NCI-H69 (cell line): Measurements from ENCODE around the gene HIGD2A.

Source experiments
- DNase-seq: peaks from one replicate; lab custom pipeline; 2025; lab: John Stamatoyannopoulos, UW

HIGD2A gene

DNA sequence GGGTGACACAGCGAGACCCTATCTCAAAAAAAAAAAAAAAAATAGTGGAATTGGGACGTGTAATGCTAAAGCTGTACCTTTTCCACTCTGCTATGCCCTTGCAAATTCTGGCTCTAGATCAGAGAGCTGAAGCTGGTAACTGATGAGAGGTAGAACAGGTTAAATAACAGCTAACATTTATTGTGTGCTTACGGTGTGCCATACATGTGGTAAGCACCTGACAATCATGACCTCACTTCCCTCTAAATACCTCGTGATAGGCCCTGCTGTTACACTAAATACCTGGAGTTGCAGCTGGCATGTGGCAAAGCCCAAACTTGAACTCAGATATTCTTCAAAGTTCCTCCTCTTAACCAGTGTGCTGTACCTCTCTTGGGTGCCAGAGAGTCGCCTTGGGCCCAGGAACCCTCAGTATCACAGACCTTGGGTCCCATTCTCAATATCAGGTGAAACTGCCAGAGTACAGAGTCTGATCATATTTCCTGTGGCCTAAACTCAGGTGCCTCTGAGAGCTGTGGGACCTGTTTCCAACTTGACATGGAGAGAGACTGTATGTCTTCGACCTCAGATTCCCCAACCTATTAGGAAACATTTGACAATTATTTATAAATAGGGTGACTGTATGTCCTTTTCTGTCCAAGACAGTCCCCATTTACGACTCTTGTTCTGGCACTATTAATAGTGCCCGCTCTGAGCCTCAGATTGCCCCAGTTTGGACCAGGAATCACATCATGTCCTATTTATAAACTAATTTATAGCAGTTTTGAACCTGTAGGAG, 18.4 kb upstream of the HIGD2A start:
- DNase-seq = no peak

DNA sequence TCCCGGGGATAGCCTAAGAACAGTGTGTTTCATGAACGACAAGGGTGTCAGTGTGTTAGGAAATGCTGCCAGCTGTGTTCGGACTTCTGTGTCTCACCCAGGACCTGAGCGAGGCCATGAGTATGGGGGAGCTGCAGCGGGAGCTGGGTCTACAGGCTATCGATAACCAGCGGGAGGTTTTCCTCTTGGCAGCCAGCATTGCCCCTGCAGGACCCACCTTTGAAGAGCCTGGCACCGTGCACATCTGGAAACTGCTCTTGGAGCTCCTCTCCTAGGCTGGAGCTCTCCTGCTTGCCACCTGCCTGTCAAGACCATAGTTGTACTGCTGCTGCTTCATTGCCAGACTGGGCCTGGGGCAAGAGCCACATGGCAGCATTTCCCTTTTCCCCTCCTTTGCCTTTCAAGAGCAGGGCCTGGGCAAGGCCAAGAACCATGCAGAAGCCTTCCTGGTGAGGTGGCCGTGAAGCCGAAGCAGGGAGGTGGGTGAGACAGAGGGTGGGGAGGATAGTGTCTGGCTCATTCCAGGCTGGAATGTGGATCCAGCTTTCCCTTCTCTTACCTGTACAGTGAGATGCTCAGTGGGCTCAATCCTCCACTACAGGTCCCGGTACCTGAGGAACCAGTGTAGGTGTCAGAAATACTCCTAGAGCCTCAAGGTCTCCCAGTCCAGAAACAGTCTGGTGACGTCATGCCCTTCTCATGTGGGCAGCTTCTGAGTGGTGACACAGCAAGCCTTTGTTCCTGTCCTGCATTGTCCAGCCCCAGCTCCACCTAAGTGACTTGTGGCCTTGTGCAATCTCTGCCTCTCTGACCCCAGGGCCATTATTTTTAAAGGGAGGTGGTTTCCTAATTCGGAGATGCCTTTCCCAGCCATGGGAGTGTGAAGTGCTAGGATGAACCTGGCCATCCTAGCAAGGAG, 16.7 kb upstream of the HIGD2A start:
- no peak for DNase-seq

DNA sequence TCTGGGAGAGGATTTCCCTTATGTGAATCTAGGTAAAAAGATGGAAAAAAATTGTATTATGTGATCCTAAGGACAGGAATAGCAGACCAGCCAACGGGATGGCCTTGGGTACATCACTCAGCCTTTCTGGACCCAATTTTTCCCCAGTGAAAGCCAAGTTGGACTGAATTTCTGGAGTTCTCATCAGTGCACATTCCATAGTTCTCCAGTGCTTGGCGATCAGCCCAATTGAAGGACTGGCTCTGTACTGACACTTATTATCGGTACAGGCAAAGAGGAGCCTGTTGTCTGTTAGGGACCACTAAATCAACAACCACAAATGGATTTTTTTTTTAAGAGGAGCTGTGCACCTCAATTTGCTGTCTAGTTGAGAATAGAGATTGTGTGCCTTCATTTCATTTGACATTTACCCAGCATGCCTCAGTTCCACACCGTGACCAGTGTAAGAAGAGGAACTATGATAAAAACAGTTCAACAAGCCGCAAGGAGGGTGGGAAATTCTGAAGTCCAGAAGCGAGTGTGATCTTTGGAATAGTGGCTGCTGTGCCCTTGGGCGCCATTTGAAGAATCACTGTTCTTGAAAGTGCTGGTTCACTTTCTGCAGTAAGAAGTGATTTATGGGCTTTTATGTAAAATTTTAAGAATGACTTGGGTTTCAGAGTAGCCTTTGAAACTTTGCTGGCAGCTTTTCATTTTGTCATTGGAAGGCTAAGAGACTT, 15.3 kb upstream of the HIGD2A start:
- DNase-seq = no peak

DNA sequence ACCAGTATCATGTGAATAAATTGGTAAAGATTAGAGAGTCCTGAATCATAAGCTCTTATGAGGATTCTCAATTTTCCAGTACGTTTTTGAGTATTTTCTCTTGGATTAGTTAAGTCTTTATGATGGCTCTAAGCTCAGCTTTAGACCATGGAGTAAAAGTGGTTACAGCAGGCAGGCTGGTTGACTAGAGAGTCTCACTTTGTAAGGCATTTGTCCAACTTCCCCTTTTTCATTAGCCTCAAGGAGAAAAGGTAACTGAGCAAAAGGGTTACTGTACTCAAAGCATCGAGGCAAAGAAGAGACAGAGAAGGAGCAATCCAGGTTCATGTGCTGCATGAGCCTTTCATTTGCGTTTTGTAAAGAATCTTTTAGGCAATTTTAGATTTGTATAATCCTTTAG, 8.7 kb upstream of the HIGD2A start:
- no peak for DNase-seq

DNA sequence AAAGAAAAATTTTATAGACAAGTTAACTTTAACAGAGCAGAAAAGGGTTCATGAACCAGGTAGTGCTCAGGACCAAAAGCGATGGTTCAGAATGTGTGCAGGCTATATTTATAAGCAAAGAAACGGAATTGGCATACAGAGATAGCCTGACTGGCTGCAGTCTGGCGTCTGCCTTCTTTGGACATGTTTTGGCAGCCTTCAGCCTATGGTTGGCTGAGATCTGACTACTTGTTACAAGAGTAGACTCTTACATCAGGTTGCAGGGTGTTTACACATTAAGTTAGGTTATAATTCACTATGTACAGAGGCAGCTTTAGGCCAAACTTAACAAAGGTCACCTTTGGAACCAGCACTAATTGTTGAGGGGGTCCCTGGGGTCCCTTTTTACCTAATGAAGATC, 7.1 kb upstream of the HIGD2A start:
- DNase-seq = no peak

DNA sequence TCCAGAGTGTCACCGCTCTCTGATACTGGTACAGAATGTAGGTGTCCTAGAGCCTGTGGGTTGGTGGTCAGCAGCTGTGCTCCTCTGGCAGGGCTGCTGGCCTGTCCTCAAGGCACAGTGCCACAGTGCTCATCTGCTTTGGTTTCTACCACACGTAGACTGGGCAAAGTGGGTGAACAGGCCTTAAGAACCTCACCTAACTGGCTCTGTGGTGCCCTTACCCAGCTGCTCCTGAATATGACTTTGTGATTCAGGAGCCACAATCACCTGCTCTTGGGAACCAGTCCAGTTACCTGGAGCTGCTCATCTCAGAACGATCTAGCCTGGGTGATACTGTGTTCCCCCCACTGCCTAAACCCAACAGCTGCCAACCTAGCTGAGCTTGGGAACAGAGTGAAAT, 6.6 kb upstream of the HIGD2A start:
- DNase-seq = no peak

DNA sequence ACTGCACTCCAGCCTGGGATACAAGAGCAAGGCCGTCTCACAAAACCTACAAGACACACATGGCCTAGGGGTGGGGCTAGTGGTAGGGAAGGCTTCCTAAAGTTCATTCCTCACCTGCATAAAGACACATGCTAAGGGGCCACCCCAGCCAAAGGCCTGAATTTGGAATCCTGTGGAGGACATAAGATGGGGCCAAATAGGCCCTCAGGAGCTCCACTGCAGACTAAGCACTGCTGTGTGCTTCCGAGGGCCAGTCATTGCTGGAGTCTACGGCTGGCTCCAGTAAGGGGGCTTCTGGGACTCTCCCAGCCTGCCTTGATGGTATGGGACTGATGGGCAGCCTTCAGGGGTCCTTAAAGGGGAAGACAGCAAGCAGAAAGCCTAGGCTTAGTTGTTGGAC, 5.8 kb upstream of the HIGD2A start:
- no peak for DNase-seq

DNA sequence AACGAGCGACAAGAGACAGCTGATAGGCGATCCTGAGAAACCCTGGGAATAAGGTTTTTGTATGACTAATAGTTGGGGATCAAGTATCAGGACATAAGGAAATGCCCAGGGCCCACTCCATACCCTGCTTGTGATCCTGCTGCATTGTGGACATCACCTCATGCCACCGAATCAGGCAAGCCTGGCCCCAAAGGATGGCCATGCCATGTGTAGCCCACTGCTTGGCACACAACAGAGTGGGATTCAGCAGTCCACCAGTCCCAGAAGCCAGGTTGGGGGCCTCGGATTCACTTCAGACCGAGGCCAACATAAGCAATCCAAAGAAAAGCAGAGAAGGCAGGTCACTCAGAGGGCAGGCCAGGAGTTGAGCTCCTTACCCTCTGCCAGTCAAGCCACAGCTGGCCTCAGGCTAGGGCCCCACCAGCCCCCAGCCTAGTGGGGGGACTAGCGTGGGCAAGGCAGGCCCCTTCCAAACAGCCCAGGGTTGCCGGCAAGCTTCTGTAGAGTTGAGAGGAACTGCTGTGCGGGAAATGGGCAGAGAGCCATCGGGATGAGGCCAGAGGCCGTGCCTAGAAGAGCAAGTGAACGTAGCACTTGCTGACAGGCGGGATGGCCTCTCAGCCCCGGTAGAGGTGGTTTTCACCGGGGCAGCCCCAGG, 5.2 kb upstream of the HIGD2A start:
- no peak for DNase-seq

DNA sequence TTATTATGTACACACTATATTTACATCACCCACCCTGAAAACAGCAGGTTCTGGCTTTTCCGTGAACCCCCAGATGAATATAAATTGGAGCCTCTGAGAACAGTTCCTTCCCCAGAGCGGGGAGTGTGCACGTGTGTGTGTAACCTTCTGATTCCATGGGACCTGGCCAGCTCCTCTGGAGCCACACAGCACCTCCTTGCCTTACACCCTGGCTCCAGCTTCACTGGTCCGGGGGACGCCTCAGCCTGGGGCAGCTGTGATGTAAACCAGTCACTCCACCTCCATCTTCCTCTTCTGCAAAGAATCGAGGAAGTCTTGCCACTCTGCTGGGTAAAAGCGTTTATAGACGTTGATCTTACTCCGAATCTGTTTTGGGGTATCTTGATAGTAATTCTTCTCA, 4.6 kb upstream of the HIGD2A start:
- no peak for DNase-seq

DNA sequence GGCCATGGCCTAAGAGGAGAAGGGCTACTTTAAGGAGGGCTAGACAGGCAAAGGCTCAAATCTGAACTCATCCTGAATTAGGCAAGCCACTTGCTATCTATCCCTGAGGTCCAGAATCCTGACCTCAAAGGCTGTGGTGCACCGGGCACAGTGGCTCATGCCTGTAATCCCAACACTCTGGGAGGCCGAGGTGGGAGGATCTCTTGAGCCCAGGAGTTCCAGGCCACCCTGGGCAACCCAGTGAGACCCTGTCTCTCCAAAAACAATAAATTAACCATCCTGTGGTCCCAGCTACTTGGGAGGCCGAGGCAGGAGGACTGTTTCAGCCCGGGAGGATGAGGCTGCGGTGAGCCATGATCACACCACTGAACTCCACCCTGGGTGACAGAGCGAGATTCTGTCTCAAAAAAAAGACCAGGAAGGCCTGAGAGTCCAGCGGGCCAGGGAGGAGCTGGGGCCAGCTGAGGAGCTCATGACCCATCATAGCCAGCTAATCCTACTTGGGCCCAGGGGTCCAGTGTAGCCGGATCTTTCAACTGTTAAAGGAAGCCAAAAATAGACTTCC, 4.1 kb upstream of the HIGD2A start:
- no peak for DNase-seq

DNA sequence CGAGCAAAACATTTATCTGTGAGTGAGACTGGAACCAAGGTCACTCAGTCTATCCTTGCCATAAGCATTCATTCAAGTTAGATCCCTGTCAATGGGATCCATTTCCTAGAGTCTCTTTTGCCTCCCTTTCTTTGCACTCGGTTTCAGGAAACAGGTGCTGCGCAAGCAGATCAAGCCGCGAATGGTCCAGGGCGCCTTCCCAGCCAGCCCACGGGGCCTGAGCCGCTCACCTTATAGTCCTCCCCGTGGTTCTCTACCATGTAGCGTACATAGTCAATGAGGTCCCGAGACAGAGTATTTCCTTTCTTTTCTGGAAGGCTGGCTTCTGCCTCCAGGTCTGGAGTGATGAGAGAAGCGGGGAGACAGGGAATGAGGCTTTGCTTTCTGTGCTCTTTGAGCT, 3.6 kb upstream of the HIGD2A start:
- DNase-seq = no peak

DNA sequence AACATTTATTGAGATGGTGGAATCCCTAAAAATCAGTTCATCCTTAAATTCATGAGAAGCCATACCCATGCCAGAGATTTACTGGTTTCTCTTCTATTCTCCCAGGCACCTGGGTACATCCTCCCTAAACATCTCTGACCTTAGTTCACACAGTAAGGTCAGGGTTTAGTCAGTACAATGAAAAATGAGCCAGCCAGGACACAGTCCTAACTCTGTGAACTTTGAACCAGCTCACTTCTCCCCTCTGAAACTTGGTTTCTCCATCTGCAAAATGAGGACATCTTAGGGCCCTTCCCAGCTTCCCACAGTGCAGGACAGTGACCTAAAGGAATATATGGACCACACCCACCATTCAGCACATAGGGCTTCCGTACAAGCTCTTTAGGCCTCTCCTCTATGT, 2.1 kb upstream of the HIGD2A start:
- no peak for DNase-seq

DNA sequence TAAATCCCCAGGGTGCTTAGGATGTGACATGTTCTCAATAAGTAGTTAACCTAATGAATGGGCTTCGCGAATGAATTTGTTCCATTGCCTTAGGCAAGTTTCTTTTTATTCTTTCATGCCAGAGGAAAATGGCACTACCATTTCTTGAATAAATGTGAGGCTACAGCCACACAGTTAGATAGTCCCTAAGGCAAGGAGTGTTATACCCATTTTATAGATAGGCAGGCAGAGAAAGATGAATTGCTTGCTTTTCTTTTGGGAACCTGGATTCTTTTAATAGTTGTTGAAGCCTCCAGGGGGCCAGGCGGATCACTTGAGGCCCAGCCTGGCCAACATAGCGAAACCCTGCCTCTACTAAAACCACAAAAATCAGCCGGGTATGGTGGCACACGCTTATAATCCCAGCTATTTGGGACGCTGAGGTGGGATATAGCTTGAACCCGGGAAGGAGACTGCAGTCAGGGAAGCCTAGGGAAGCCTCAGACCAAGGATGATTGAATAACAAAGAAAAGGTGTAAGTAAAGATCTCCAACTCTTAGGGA, 1.1 kb upstream of the HIGD2A start:
- DNase-seq = peak; percentile 29

DNA sequence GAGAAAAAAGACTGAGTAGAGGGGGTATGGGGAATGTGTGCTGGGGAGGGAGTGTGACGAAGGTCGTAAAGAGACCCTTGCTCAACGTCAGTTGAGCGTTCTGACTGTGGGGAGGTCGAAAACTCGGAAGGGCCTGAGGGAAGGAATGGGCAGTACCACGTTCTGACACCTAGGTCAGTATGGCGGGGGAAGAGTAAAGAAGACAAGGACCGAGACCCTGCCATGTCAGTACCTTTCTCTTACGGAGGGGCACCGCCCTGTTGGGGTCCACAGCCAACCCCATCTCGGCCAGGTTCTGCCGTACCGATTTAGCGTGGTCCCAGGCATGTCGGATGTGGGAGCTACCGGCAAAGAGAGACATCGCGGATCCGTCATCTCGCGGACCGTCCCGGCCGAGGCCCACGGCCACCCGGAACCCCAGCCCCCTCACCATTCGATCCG, 528 bp upstream of the HIGD2A start:
- peak; percentile 54 for DNase-seq

DNA sequence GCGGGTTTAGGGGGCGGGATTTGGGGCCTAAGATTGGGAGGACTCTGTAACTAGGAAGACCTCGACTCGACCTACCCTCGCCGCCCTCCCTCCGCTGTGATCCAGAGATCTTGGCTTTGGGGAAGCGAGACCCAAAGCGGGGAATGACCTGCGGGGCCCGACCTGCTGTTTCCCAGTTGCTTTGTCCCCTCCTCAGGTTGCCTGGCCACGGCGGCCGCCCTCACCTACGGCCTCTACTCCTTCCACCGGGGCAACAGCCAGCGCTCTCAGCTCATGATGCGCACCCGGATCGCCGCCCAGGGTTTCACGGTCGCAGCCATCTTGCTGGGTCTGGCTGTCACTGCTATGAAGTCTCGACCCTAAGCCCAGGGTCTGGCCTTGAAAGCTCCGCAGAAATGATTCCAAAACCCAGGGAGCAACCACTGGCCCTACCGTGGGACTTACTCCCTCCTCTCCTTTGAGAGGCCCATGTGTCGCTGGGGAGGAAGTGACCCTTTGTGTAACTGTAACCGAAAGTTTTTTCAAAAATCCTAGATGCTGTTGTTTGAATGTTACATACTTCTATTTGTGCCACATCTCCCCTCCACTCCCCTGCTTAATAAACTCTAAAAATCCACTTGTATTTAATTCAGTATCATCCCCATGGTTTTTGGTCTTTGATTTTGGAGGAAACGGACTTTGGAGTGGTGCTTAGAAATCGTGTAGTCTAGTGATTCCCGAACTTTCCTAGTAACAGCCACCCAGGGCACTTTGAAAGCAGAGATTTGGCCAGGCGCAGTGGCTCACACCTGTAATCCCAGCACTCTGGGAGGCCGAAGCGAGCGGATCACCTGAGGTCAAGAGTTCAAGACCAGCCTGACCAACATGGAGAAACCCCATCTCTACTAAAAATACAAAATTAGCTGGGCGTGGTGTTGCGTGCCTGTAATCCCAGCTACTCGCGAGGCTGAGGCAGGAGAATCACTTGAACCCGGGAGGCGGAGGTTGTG, 878 bp downstream of the HIGD2A start:
- no peak for DNase-seq

DNA sequence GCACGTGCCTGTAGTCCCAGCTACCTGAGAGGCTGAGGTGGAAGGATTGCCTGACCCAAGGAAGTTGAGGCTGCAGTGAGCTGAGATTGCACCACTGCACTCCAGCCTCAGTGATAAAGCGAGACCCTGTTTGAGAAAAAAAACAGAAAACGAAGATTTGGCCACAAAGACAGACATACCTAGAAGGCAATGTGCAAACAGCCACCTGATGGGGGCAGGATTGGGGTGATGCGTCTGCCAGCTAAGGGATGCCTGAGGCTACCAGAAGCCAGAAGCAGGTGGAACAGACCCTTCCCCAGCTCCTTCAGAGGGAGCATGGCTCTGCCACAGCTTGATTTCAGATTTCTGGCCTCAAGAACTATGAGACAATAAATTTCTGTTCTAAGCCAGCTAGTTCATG, 2.9 kb downstream of the HIGD2A start:
- DNase-seq = no peak

DNA sequence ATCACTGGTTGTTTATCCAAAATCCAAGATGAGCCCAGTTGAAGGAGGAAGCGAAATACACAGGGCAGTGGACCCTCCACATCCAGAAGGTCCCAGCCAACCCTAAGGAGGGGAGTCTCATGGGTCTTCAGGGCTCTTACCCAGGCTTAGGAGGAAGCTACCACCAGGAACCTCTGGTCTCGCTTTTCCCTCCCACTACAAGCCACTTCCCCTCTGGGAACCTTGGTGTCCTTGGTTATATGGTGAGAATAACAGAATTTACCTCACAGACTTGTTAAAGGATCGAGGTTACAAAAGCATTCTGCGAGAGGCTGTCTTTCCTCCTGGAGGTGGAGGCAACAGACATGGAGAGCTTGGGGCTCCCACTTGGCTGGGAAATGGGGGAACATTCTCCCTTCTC, 3.4 kb downstream of the HIGD2A start:
- no peak for DNase-seq

DNA sequence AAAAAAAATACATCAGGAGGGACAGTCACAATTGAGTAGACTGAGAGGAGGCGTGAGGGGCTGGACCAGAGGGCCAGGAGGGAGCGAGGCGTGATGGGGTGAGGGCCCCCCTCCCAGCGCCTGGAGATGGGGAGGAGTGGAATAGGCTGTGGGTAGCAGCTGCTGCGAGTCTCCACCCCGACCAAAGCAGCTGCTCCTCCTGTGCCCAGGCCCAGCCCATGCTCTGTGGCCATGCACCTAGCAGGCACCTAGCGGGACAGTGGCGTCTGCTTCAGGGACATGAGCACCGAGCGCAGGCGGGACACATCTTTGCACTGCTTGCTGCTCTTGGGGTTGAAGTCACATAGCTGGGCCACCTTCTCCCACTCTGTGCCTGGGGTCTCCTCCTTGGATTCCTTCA, 4.0 kb downstream of the HIGD2A start:
- no peak for DNase-seq

DNA sequence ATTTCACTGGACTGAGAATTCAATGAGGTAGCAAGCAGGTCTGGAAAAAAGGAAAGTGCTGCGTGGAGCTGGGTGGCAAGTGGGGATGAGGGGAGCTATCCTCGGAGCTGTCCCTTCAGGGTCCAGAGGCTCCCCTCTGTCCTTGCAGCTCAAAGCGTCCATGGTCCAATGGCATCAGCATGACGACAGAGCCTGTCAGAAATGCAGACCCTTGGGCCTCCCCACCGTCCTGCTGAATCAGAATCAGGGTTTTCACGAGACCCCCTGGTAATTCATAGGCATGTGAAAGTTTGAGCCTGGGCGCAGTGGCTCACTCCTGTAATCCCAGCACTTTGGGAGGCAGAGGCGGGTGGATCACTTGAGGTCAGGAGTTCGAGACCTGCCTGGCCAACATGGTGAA, 5.5 kb downstream of the HIGD2A start:
- no peak for DNase-seq
